ENCODE results near the gene ZFP36L1.

GRCh38 chr14:68809524-68809923 lies 16.7 kb upstream of the ZFP36L1 start:
- TF ChIP-seq CTCF (IDR thresholded peaks at IDR 0.05 in 8 of 11, conservative IDR thresholded peaks at IDR 0.05 in 3 of 11) (no peak), POLR2A (IDR thresholded peaks at IDR 0.05) (no peak), POLR2AphosphoS5 (IDR thresholded peaks at IDR 0.05) (no peak)

Measured in spleen (tissue), 7 donors.